HG03175 (cell line): Measurements from ENCODE around the gene GUCY1A1.
A peak's percentile ranks its signal among the peaks of the same experiment; 100 is the strongest.

Experiments
- ATAC-seq: cut with Tn5 transposase; IDR thresholded peaks from one replicate; pipeline ENCODE4 v1.9.1; 2021; ENCODE audit warnings: mild to moderate bottlenecking, moderate library complexity; ENCODE audit not compliant: unreplicated experiment

The GUCY1A1 gene

DNA sequence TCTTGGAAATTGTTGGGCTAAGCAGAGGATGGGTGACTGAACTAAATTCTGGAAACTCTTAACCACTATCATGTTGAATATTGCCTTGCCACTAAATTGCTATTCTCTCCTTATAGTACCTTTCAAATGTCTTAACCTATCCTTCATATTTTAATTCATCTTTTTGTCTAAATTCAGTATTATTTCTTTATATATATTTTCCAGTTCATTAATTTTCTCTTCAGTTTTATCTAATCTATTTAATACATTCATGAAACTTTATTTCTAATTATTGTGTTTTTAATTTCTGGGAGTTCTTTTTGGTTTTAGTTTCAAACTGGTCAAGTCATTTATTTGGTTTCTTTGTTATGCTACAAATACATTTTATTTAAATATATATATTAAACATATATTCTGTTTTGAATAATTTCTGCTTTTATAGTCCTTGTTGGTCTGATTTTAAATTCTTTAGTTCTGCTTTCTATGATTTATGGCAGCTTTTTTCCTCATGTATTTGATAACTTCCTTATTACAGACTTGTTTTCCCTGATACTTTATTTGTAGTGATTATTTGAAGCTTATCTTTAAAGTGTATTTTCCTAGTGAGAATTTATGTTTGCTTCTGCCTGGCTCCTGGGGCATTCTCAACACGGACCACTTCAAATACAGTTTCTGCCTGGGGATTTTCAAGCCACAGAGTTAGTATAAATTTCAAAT, 8.5 kb upstream of the GUCY1A1 start:
- no peak for ATAC-seq

DNA sequence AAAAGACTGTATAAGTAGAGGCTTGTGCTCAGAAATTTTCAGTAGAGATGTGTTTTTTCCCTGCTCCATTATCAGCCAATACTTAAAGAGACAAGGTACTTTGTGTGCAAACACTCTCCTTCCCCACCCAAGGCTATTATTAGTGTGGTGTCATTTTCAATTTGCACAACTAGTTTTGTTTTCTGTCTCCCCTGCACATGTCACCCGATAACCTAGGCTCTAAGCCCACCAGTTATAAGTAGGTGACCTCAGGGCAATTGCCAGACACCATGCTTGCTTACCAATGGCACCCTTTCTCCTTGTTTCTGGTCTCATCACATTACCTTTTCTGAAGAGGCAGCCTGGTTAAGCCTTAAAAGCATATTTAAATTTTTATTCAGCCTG, 8.0 kb upstream of the GUCY1A1 start:
- ATAC-seq: no peak

DNA sequence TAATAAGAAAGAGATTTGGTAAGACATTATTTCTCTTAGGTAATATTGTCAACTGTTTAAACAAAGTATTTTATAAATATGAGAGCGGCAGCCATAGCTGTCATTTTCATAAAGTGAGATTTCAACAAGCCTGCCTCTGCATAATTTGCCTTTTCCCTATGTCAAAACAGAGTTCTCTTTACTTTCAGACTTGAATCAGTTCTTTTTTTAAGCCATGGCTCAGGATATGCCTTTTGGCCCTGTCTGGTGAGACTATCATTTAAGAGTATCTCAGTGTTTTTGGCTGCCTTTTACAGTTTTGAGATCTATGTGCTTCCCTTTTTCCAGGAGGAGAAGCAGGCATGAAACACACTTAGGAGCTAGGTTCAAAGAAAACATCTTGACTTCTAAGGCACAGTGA, 7.5 kb upstream of the GUCY1A1 start:
- ATAC-seq: no peak

DNA sequence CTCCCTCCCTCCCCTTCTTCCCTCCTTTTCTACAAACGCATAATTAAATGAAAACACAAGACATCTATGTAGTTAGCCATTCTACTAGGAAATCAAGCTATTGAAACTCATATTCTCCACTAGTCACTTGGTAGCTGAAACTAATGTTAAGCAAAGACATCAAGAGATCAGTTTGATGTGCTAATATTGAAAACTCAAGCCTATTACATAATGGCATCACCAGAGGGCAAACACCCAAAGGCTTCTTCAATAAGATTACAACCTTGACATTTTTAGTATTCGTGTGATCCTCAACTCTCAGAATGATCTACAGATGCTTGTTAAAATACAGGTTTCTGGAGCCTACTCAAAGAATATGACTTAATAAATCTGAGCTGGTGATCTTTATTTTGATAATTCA, 6.2 kb upstream of the GUCY1A1 start:
- no peak for ATAC-seq

DNA sequence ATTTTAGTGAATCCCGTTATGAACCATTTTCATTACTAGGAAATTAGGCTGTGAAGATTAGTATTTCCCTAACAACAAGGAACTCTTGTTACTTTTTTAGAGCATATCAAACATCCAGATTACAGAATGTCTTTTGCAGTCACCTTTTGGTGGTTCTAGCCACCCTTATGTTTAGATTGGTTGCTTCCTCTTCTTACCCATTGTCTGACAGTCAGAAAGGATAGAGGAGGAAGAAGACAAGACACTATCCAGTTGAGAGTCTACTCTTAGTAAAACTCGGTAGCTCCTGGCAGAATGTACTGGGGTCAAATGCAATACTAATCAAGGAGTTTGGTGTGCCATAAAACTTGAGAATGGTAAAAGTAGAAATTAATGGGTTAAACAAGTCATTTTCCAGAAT, 1.6 kb upstream of the GUCY1A1 start:
- no peak for ATAC-seq

DNA sequence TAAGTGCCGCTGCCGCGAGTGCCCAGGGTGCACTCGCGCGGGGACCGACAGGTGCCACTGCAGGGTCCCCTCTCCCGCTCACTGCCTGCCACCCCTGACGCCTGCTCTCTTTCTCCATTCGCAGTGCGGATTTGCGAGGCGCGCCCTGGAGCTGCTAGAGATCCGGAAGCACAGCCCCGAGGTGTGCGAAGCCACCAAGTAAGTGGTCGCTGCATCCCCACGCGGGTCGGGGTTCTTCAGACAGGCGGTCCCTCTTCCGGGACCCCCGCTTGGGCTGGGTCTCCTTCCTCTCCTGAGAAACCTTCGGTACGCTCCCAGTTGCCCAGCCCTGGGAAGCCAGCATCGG, 547 bp downstream of the GUCY1A1 start:
- peak; percentile 60 for ATAC-seq

DNA sequence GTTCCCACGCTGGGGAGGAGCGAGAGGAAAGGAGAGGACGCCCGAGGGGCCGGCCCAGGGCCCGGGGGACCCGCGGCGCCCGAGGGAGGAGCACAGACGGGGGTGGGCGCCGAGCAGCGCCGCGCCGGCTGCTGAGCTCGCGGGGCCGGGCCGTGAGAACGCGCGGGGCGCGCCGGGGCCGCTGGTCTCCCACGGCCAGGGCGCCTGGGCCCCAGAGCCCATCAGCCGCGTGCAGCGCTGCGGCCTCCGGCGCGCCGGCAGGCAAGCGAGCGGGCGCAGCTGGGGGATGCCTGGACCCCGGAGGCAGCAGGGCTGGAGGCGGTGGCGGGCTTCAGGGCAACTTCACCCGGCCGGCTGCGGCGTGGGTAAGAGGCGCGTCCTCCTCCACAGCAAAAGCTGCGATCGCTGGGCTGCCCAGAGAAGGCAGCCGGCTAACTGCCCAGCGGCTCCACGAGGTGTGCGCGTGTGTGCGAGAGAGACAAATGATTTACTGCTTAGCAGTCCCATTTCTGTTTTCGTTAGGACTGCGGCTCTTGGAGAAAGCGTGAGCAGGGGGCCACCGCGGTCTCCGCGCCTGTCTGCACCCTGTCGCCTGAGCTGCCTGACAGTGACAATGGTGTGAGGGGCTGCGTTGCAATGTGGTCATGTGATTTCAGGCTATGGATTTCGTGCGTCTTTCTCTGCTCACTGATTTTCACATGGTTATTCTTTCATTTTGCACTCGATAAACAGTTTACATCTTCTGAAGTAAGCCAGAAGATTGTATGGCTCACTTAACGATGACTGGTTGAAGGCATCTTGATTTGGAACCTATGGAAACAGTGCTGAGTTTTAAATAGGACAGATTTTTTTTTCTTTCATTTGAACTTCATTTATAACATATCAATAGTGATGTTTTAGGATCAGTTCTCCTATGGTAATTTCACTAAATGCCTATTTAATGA, 1.2 kb downstream of the GUCY1A1 start:
- ATAC-seq: peak; percentile 52

DNA sequence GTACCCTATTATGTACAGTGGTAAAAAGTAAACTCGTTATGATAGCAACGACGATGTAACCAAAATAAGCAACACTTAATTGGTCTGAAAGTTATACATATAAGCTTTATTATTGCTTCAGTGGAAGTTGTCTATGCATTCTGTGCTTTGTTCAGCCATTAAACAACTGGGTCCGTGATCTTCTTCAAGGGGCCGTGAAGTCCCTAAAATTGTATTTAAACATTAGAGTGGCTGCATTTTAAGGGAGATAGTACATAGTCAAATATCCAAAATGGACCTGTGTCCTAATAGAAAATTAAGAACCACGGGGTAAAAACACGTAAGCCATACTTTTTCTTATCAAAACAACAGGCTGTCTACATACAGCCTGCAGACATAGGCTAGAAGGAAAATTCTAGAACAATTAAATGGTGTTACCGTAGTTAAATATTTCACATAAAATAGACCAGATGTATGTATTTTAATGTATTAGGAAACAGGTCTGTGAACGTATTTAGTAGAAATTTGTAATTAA, 2.1 kb downstream of the GUCY1A1 start:
- no peak for ATAC-seq

DNA sequence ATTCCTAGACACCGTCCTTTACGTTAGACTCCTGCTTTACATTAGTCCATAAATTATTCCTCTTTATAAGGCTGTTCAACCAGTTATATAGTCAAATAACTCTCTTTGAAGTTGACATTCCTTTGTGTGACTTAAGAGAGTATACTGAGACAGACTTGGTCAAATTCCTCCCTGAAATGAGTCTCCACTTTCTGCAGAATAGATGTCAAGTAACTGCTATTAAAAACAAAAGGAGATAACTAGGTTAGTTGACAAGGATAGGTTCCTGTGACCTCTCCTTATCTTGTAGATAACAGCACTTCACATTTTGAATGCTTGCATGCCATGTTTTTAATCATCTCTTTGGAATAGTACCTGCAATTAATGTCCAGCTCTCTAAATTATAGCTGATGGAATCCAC, 5.7 kb downstream of the GUCY1A1 start:
- no peak for ATAC-seq

DNA sequence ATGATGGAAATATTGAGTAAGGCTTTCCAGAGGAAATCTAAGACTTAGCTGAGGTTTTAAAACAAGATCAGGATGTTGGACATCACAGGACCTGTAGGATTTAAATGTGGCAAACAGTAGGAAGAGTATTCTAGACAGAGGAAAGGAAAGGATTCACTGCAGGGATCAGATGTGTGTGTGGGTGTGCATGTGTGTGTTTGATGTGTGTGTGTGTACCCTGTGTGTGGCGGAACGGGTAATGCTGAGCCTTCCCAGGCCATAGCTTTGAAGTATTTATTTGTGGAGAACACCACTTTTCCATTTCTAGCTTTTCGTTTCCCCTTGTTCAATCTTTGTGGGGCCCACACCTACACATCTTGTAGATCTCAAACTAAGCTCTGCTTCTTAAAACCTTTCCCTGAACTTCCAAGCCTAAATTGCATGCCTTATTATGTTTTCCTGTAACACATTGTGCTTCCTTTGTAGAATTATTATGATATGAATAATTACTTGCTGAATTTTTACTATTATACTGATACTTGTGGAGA, 6.9 kb downstream of the GUCY1A1 start:
- no peak for ATAC-seq

DNA sequence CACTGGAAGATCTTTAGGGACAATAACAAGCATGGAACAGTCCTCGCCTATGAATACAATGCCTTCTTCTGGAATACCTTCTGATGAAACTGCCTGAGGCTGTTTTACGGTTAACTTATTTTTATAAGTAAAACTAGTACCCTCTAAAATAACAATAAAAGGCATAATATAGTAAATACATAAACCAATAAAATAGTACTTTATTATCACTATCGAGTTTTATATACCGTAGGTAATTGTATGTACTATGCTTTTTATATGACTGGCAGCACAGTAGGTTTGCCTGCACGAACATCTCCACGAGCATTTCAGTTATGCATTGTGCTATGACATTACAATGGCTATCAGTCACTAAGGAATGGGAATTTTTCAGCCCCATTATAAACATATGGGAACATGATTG, 8.0 kb downstream of the GUCY1A1 start:
- no peak for ATAC-seq

DNA sequence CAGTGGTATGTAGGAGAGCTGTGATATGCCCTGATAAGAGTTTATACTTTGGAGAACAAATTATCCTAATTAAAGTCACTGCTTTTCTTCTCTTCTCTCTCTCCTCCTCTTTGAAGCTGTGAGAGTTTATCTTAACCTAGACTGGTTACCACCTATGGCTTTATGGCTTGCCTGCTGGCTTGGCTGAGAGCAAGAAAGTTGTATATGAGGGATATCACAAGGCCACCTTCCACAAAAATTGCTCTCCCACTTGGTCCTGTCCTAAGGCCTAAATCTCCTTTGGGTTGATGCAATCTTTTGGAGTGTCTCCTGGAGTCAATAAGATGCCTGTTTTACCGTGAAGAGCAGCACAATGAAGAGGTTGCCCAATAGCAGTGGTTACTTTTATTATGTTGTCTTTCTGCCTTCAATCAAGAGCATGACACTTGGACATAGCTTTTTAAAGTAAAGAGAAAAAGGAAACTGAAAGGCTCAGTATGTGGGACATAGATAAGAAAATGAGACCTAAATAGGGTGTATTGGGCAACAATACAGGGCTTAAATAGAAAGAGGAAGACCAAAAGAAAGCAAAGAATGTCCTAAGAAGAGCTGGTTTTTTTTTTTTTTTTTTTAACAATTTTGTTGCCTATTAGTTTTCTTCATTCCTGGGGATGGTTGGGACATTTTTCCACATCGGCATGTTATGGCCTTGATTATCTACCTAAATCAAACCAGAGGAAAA, 9.2 kb downstream of the GUCY1A1 start:
- peak; percentile 54 for ATAC-seq

DNA sequence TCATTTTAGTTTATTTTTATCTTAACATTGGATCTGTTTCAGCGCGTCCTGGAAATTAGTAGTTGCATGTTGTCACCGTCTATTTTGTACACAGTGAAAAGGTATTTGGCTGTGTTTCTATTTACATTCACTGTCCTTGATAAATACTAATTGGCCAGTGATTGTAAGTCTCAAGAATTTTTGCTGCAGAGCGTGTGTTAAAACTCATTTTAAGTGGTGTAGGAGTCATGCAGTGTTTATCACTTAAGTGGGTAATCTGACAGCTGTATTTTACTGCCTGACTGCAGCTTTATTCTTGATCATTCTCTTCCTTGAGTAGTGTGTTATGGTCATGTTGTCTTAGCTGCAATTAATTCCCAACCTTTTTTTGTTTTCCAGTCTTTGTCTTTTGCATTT, 9.8 kb downstream of the GUCY1A1 start:
- no peak for ATAC-seq

DNA sequence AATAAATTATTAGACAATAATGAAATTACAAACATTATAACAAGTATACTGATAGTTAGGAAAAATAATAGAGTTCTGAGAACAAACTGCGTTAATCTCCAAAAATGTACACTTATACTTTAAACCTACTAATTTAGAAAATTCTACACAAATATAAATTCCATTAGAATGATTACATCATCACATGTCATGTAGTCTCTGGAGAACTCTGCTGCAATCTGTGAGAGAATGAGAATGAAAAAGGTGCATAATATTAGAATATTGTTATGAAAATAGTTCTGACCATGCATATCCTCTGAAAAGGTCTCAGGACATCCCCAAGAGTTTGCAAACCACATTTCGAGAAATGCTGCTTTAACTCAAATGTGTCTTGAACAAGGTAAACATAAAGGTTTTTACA, 11.4 kb downstream of the GUCY1A1 start:
- no peak for ATAC-seq

DNA sequence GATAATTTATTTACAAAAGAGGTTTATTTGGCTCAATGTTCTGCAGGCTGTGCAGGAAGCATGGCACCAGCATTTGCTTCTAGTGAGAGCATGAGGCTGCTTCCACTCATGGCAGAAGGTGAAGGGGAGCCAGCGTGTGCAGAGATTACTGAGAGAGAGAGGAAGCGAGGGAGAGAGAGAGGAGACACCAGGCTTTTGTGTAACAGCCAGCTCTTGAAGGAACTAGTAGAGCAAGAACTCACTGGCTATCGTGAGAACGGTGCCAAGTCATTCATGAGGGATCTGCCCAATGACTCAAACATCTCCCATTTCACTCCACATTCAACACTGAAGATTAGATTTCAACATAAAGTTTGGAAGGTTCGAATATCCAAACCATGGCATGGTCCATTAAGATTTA, 12.7 kb downstream of the GUCY1A1 start:
- no peak for ATAC-seq

DNA sequence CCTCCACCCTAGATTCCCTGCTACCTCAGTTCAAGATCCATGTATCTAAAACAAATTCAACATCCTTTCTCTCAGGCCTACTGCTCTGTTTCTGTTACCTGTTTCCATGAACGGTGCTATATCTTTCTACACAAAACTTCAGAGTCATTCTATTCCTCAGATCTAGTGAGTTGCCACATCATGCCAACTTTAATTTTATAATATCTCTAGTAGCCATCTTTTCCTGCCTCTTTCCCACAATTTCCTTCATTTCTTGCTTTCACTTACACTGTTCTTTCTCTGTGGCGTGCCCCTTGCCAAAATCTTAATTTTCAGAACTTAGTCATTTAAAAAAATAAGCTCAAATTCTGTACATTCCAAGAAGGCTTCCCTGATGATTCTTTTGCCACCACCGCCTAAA, 15.2 kb downstream of the GUCY1A1 start:
- ATAC-seq: no peak

DNA sequence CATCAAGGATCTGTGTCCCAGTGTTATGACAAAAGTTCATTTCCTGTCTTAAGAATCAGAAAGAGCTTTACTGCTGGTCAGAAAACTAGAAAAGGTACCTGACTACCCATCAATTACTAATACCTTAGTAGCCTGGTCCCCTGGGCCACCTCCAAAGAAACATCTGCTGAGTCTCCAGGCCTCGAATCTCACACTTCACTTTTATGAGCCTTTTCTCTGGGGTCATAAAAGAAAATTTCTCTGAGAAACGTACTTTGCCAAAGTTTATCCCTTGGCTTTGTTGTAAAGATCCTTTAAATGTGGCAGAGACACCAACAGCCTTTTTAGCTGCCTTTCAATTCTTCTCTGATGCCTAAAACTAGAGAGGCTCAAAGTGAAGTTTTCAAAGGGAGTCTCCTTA, 17.8 kb downstream of the GUCY1A1 start:
- ATAC-seq: no peak

DNA sequence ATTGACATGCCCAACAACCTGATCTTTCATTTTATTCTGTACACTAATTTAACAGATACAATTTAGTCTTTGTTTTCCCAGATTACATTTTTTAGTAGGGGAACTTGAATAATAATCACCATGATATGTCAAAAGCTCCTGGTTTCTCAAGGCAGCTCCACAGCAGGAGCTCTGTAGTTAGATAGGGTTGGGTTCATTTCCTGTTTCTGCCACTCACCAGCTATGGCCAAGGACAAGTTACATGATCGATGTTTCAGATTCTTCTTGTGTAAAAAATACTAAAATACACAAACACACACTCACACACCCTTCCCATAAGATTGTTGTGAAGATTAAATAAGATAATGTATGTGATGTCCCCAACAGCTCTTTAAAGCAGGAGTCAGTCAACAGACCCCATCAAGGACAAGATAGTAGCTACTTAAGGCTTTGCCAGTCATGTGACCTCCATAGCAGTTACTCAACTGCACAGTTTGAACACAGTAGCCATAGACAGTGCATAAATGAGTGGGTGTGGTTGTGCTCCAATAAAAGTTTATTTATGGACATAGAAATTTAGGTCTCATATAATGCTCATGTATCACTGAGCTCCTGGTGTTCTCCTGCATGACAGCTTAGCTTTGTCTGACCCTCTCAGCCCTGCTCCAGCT, 18.4 kb downstream of the GUCY1A1 start:
- ATAC-seq: no peak

DNA sequence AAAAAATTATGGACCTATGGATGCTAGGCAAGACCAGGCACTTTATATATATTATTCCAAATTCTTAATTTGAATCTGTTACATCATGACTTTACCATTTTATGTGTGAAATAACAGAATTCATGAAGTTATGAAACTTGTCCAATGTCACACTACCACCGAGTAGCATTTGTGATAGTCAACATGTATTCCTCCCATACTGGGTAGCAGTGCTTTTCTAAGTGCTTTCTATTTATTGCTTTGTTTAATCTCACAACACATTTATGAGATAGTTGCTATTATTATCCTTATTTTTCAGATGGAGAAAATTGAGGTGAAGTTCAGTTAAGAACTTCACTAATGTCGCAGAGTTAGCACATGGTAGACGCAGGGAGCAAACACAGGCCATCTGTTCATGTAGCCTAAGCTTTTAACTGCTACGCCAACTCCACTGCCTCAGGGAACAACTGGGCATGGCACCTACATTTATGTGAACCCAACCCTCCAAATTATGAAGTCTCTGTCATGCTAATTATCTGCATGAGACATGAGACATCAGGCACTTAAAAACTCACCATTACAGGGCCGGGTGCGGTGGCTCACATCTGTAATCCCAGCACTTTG, 20.8 kb downstream of the GUCY1A1 start:
- no peak for ATAC-seq

DNA sequence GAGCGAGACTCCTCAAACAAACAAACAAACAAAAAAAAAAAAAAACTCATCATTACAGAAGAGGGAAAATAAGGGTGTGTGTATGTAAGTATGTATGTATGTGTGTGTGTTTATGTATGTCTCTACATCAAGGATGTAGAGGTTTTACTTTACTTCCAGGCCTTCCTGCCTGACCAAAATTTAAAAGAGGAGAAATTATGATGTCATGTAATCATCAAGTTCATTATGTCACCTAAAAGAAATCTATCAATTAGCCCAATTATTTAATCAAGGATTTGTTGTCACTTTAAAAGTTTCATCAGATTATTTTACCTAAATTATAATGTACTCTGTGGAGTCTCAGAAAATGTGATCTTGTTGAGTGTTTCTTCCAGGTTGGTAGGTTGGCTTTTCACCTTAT, 21.6 kb downstream of the GUCY1A1 start:
- ATAC-seq: no peak
